GM19035 (cell line): Measurements from ENCODE around the gene CHRM5.
A peak's percentile ranks its signal among the peaks of the same experiment; 100 is the strongest.
"Not testable (repeated sequence)": the region's sequence is repeated elsewhere in the genome, so short reads cannot be mapped to it uniquely, and the experiment has no call there.

Experiments used
- ATAC-seq: cut with Tn5 transposase; IDR thresholded peaks from one replicate; pipeline ENCODE4 v1.9.1; 2021; ENCODE audit not compliant: unreplicated experiment

CHRM5 gene

GRCh38 chr15:33987444-33987843 lies 19.1 kb downstream of the CHRM5 start:
- no peak for ATAC-seq

- ATAC-seq: no peak
These were observed 20.1 kb downstream of the CHRM5 start for GRCh38 chr15:33988384-33988783.

- no peak for ATAC-seq
These were observed 25.8 kb downstream of the CHRM5 start for GRCh38 chr15:33994005-33994615.

- ATAC-seq: not testable (repeated sequence)
These were observed 27.4 kb downstream of the CHRM5 start for GRCh38 chr15:33995666-33996065.

DNA sequence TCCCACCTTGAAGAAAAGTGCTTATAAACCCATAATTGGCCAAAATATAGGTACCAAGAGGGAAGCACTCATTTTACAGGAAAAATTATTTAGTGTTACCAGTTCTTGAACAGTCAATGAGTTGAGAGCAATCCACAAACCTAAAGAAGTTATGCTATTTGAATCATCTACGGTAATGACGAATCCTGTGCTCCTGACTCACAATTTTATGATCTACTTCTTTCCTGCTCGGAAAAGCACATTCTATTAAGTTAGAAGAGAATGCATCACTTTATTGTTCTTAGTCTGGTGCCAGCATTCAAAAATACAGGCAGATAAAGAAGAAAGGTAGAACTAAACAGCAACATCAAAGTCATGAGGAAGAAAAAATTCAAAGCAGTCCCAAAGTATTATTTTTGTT lies 33.2 kb downstream of the CHRM5 start:
- ATAC-seq: no peak

DNA sequence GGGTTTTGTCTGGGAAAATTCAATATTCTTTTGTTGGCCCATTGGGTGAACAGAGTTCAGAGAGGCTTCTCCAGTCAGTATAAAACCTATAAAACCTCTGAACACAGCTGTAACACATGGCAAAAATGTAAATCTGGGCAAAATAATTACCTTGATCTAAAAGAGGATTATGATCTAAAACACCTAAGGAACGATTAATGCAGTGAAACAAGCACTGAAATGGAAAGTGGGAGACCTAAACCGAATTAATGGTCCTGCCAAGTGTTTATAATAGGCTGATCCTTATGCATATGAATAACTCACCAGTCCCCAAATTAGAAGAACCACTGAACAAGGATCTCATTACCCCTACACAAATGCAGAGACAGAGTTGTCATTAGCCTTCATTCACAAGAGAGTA lies 38.1 kb downstream of the CHRM5 start:
- ATAC-seq: no peak

- no peak for ATAC-seq
These were observed 41.4 kb downstream of the CHRM5 start for GRCh38 chr15:34009656-34010055.

GRCh38 chr15:34010921-34011320 lies 42.6 kb downstream of the CHRM5 start:
- ATAC-seq: no peak

- no peak for ATAC-seq
These were observed 43.2 kb downstream of the CHRM5 start for GRCh38 chr15:34011481-34011880.

GRCh38 chr15:34012461-34013028 lies 44.2 kb downstream of the CHRM5 start:
- ATAC-seq: no peak

GRCh38 chr15:34013746-34014145 lies 45.4 kb downstream of the CHRM5 start:
- no peak for ATAC-seq

DNA sequence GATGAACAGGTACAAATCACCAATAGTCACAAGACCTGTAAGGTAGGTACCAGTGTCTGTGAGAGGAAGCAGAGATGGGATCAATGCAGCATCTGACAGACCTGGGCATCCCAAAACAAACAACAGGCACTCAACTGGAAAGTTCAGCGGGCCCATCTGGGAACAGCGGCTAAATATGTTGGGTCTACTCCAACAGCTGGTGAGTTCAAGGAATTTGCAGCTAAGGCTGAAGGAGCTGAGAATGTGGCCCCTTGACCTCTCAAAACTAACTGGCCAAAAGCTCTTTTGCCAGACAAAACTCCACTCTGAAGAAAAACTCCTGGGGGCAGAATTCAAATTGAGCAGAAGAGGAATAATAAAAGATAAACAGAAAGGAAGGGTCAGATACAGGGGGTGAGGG lies 46.3 kb downstream of the CHRM5 start:
- no peak for ATAC-seq

DNA sequence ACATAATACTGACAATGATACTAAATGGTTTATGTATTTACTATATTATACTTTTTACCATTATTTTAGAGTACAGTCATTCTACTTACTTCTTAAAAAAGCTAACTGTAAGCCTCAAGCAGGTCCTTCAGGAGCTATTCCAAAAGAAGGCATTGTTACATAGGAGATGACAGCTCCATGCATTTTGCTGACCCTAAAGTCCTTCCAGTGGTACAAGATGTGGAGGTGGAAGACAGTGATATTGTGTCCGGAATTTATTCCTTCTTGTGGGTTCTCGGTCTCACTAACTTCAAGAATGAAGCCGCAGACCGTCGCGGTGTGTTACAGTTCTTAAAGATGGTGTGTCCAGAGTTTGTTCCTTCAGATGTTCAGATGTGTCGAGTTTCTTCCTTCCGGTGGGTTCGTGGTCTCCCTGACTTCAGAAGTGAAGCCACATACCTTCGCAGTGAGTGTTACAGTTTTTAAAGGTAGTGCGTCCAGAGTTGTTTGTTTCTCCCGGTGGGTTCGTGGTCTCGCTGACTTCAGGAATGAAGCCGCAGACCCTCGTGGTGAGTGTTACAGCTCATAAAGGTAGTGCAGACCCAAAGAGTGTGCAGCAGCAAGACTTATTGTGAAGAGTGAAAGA lies 49.8 kb downstream of the CHRM5 start:
- ATAC-seq: no peak

DNA sequence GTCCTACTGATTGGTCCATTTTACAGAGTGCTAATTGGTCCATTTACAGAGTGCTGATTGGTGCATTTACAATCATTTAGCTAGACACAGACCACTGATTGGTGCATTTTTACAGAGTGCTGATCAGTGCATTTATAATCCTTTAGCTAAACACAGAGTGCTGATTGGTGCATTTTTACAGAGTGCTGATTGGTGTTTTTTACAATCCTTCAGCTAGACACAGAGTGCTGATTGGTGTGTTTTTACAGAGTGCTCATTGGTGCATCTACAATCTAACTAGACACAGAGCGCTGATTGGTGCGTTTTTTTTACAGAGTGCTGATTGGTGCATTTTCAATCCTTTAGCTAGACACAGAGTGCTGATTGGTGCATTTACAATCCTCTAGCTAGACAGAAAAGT lies 50.4 kb downstream of the CHRM5 start:
- not testable (repeated sequence) for ATAC-seq

DNA sequence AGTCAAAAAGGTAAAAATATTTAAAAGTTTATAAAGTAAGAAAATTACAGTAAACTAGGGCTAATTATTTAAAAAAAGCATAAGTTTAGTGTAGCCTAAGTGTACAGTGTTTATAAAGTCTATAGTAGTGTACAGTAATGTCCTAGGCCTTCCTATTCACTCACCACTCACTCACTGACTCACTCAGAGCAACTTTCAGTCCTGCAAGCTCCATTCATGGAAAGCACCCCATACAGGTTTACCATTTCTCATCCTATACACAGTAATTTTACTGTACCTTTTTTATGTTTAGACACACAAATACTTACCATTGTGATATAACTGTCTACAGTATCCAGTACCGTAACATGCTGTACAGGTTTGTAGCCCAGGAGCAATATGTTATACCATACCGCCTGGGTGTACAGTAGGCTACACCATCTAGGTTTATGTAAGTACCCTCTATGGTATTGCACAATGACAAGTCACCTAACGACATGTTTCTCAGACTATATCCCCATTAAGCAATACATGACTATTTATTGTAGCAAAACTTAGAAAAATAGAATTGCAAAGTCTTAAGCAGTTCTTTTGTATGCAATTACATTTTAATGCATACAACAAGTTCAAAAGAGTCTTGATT lies 51.2 kb downstream of the CHRM5 start:
- no peak for ATAC-seq

GRCh38 chr15:34023907-34024306 lies 55.6 kb downstream of the CHRM5 start:
- ATAC-seq: no peak

- no peak for ATAC-seq
These were observed 57.0 kb downstream of the CHRM5 start for GRCh38 chr15:34025252-34025651.

GRCh38 chr15:34027606-34028005 lies 59.3 kb downstream of the CHRM5 start:
- no peak for ATAC-seq

GRCh38 chr15:34031987-34032760 lies 63.9 kb downstream of the CHRM5 start:
- no peak for ATAC-seq

DNA sequence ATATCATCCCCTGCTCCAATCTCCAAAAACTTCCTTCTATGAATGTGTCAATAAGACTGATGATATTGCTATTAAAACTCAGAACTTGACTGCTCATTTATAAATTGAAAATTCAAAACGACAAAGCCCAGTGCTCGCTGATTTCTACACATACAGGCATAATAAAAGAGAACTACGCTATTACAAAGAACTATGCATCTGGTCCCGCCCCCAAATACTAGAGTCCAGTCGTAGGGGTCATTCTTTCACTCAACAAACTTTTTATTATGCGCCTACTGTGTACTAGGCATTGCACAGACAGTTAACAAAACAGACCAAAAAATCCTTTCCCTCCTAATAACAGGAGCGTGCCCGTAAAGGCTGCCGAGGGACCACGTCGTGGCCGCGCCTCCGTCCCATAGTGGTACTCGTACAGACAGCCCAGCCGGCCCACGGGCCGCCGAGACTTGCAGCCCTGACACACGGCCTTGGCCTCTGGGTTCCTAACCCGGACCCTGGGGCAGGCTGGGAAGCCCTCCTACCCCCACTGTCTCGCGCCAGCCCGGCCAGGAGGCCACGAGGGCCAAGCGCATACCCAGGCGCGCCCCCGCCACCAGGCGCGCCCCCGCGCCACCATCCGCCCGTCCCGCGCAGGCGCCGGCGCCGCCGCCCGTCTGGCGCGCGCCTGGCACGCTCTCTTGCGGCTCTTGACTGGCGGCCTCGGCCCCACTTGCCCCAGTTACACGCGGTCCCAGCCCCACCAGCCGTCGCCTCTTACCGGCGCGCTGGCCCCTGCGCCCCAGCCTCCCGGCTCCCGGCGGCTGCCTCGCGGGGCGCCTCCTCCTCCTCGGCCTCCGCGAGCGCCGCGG lies 70.0 kb downstream of the CHRM5 start:
- peak; percentile 75 for ATAC-seq
